Measurements from ENCODE around the gene NSUN4. TPM values are rescaled to one million over a fixed set of nuclear protein-coding genes. Genes with fewer than 3 reads are reported as not detected.

Gene NSUN4
- total RNA-seq, 2 donors from 2014 or later: 9.1 to 13.9 TPM

- Histone ChIP-seq H3K9me3 (no peaks in the 10 kb centered on the region), H3K36me3 (no peaks in the 10 kb centered on the region), H3K4me1 (peaks cover 0 to 3% of the 10 kb centered on the region in 2 donors), H3K27ac (no peak overlapping the region), H3K27me3 (no peaks in the 10 kb centered on the region), H3K4me3 (no peak overlapping the region)
- no peak for DNase-seq (ENCODE audit: low spot score)
- no peak for TF ChIP-seq CTCF (IDR thresholded peaks at IDR 0.05)
Measured at GRCh38 chr1:46411010-46411405, 70.4 kb downstream of the NSUN4 start.

Other genes starting within 250 kb of the NSUN4 start
- gene PIK3R3, start 208.2 kb upstream of the NSUN4 start, total RNA-seq: 10 to 100 TPM; 24.3 to 35.3 TPM
- 1 to 10 TPM; 2.0 to 2.3 TPM for gene TSPAN1, start 165.7 kb upstream of the NSUN4 start, total RNA-seq
- gene P3R3URF, start 164.3 kb upstream of the NSUN4 start, total RNA-seq: not detected
- 10 to 100 TPM; 57.0 to 87.8 TPM for gene POMGNT1, start 142.4 kb upstream of the NSUN4 start, total RNA-seq
- gene LURAP1, start 137.5 kb upstream of the NSUN4 start, total RNA-seq: 1 to 10 TPM; 4.1 to 9.1 TPM
- not detected for gene RAD54L, start 93.0 kb upstream of the NSUN4 start, total RNA-seq
- gene LRRC41, start 37.2 kb upstream of the NSUN4 start, total RNA-seq: 10 to 100 TPM; 48.3 to 57.8 TPM
- gene UQCRH, start 37.1 kb upstream of the NSUN4 start, total RNA-seq: 1,000 to 10,000 TPM in 1 of 2 donors, 100 to 1,000 TPM in 1; 929 to 1,323 TPM
- gene FAAH, start 53.5 kb downstream of the NSUN4 start, total RNA-seq: 10 to 100 TPM in 1 of 2 donors, 1 to 10 TPM in 1; 6.3 to 10.5 TPM
- not detected for gene DMBX1, start 149.0 kb downstream of the NSUN4 start, total RNA-seq
- gene KNCN, start 210.8 kb downstream of the NSUN4 start, total RNA-seq: not detected